Breast epithelium (tissue), 4 donors: ENCODE data around the gene MZB1. TPM values are rescaled to one million over a fixed set of nuclear protein-coding genes. Genes with fewer than 3 reads are reported as not detected.
A peak's percentile ranks its signal among the peaks of the same experiment; 100 is the strongest.

Experiments used
- DNase-seq, 2 donors: peaks; one replicate each; pipeline ENCODE4 v3.0.0-alpha.2; 2019; ENCODE audit warnings: low spot score in 2 of 2
- H3K27ac ChIP-seq, 2 donors: fragments of 200-600 bp; sonication (generic) in 1 of 2; one replicate each; pipeline ENCODE4 v1.5.1; 2016 to 2019; ENCODE audit warnings: mild to moderate bottlenecking in 1 of 2
- H3K27me3 ChIP-seq, 2 donors: fragments of 200-600 bp; sonication (generic) in 1 of 2; one replicate each; pipeline versions ENCODE4 v1.5.1 to v1.6.0; 2017 to 2019; ENCODE audit warnings: control low read depth in 1 of 2, mild to moderate bottlenecking in 1 of 2
- H3K36me3 ChIP-seq: fragments of 200-600 bp; one replicate; pipeline ENCODE4 v1.5.1; 2019
- H3K4me1 ChIP-seq, 2 donors: fragments of 200-600 bp; sonication (generic); one replicate each; pipeline ENCODE4 v1.5.1; 2016 to 2019; ENCODE audit warnings: control low read depth in 1 of 2
- H3K4me3 ChIP-seq, 3 donors: fragments of 200-600 bp; sonication (generic); 1 replicate in 2 of 3; 2 replicates in 1 of 3; pipeline ENCODE4 v1.5.1; 2016 to 2019; ENCODE audit warnings: mild to moderate bottlenecking in 3 of 3, moderate library complexity in 2 of 3
- H3K9me3 ChIP-seq, 2 donors: fragments of 200-600 bp; sonication (generic) in 1 of 2; one replicate each; pipeline ENCODE4 v1.5.1; 2016 to 2019; ENCODE audit warnings: control low read depth in 1 of 2
- POLR2A ChIP-seq: fragments of 450-650 bp; IDR thresholded peaks from one replicate; pipeline ENCODE4 v1.6.1; 2016; ENCODE audit warnings: antibody characterized with exemption, mild to moderate bottlenecking, moderate library complexity
- POLR2AphosphoS5 ChIP-seq, 3 donors: sonication (generic); formaldehyde crosslinking; IDR thresholded peaks; one replicate each; pipeline ENCODE4 v1.6.1; 2017; ENCODE audit warnings: antibody characterized with exemption in 3 of 3
- intact Hi-C: fragments of 100-400 bp; cut with DNase I; formaldehyde crosslinking; loops from one replicate; pipeline ENCODE4 v1.15.1; 2023; ENCODE audit warnings: low total_unique reads
- total RNA-seq, 3 donors: library from RNA; depleted of rRNA; stranded (reverse); fragments of >200 nt; gene quantifications; one replicate each; pipeline ENCODE4 v1.1.0, GENCODE V29; 2016
- TF ChIP-seq, protein P1 (sequence below), 3 donors: fragments of 450-650 bp; IDR thresholded peaks; one replicate each; pipeline ENCODE4 v1.5.1; 2016 to 2017; ENCODE audit warnings: antibody characterized with exemption in 3 of 3, mild to moderate bottlenecking in 3 of 3, moderate library complexity in 3 of 3

The MZB1 gene
- total RNA-seq, 3 donors from 2014 or later: 8.6 to 35.4 TPM; not detected in 1

DNA sequence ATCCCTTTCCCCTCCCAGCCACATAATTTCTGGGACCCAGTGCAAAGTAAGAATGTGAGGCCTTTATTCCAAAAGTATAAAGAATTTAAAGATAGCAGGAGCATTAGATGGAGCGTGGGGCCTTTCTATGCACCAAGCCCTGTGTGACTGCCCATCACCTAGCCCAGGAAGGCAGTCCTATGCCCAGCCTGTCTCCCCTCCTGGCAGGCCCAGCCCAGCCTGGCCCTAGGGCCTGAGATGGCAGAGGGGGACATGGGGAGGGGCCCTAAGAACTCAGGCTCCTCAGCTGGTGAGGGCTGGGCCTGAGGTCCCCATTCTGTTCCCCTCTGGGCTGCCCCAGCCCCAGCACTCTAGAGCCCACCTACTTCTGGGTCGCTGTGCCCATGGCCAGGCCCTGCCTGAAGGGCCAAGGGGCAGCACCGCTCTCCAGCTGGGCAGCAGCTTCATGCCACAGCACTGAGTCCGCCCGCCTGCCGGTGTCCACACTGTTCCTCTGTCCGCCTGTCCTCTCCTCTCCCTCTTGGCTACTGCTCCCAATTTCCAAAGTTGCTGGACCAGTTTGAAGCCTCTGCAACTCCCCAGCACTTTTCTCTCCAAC is 5.6 kb downstream of the MZB1 start:
- intact Hi-C loops: no loop called here
- Histone ChIP-seq H3K4me3 (no peak overlapping the region), H3K27ac (peak overlapping the region; percentile 59 to 83), H3K36me3 (no peaks in the 10 kb centered on the region), H3K27me3 (no peaks in the 10 kb centered on the region), H3K9me3 (no peaks in the 10 kb centered on the region), H3K4me1 (peaks cover 0 to 20% of the 10 kb centered on the region in 2 donors)
- TF ChIP-seq, protein P1, sequence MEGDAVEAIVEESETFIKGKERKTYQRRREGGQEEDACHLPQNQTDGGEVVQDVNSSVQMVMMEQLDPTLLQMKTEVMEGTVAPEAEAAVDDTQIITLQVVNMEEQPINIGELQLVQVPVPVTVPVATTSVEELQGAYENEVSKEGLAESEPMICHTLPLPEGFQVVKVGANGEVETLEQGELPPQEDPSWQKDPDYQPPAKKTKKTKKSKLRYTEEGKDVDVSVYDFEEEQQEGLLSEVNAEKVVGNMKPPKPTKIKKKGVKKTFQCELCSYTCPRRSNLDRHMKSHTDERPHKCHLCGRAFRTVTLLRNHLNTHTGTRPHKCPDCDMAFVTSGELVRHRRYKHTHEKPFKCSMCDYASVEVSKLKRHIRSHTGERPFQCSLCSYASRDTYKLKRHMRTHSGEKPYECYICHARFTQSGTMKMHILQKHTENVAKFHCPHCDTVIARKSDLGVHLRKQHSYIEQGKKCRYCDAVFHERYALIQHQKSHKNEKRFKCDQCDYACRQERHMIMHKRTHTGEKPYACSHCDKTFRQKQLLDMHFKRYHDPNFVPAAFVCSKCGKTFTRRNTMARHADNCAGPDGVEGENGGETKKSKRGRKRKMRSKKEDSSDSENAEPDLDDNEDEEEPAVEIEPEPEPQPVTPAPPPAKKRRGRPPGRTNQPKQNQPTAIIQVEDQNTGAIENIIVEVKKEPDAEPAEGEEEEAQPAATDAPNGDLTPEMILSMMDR (IDR thresholded peaks at IDR 0.05): no peak
- TF ChIP-seq POLR2A: no peak
- TF ChIP-seq POLR2AphosphoS5 (IDR thresholded peaks at IDR 0.05): no peak
- DNase-seq: no peak

DNA sequence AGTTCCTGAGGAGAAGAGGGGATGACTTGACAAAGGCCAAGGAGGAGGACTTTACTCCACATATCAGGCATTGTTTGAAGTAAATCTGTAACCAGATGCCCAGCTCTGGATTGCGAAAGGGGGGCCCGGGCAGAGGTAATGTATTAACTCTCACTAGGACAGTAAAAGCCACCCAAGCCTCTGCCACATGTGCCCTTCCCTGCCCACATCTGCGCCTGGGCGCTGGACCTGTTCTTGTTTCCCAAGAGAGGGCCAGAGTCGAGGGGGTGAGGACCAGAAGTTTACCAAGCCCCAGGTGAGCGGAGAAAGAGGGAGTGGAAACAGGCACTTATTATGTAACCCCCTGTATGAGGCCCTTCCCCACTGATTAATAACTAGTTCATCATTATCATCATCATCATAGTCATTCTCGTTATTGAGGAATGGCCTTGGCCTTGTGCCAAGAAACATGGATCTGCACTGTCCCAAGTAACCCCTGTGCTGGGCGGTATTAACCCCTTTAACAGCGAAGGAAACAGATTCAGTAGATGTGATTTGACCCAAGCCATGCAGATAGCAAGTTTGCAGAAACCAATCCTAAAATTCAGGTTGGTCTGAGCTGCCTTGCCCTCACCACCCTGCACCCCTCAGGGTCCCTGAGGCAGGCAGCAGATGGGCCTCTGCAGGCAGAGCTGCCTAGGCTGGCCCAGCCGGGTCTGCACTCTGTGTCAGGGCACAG is 6.3 kb downstream of the MZB1 start, which contains the start of gene SLC23A1:
SLC23A1 (minus strand) TSS at position 23 of the 718 bp plus-strand sequence. CDS start 44 bp downstream, outside the sequence.
- intact Hi-C loops: no loop called here
- TF ChIP-seq POLR2A: no peak
- TF ChIP-seq POLR2AphosphoS5 (IDR thresholded peaks at IDR 0.05): no peak
- TF ChIP-seq, protein P1 (IDR thresholded peaks at IDR 0.05): no peak
- peaks cover 0 to 19% of the 10 kb centered on the region in 2 donors for H3K4me1 ChIP-seq
- H3K27ac ChIP-seq: peak within 1 kb of the TSS; percentile 59 to 83
- H3K9me3 ChIP-seq: no peaks in the 10 kb centered on the region
- DNase-seq: no peak
- no peaks in the 10 kb centered on the region for H3K27me3 ChIP-seq
- H3K4me3 ChIP-seq: no peak within 1 kb of the TSS
- no peaks in the 10 kb centered on the region for H3K36me3 ChIP-seq

GRCh38 chr5:139382807-139383206 is 6.9 kb downstream of the MZB1 start:
- H3K4me1 ChIP-seq: peaks cover 0 to 13% of the 10 kb centered on the region in 2 donors
- no peaks in the 10 kb centered on the region for H3K9me3 ChIP-seq
- H3K4me3 ChIP-seq: no peak overlapping the region
- no peak overlapping the region for H3K27ac ChIP-seq
- intact Hi-C loops: no loop called here
- H3K36me3 ChIP-seq: no peaks in the 10 kb centered on the region
- DNase-seq: peak in 1 of 2 donors; percentile 17
- H3K27me3 ChIP-seq: no peaks in the 10 kb centered on the region
- TF ChIP-seq, protein P1 (IDR thresholded peaks at IDR 0.05): no peak
- no peak for TF ChIP-seq POLR2A
- no peak for TF ChIP-seq POLR2AphosphoS5 (IDR thresholded peaks at IDR 0.05)

GRCh38 chr5:139381837-139382761 is 7.6 kb downstream of the MZB1 start:
- peaks cover 0 to 13% of the 10 kb centered on the region in 2 donors for H3K4me1 ChIP-seq
- intact Hi-C loops: no loop called here
- H3K9me3 ChIP-seq: no peaks in the 10 kb centered on the region
- DNase-seq: no peak
- H3K27me3 ChIP-seq: no peaks in the 10 kb centered on the region
- H3K27ac ChIP-seq: no peak overlapping the region
- TF ChIP-seq POLR2AphosphoS5 (IDR thresholded peaks at IDR 0.05) (no peak), POLR2A (no peak)
- TF ChIP-seq, protein P1 (IDR thresholded peaks at IDR 0.05): no peak
- no peaks in the 10 kb centered on the region for H3K36me3 ChIP-seq
- no peak overlapping the region for H3K4me3 ChIP-seq
